Activated CD4-positive, alpha-beta T cell treated with anti-CD3 and anti-CD28 coated beads, Interleukin-2, amount 50 U/mL, for 4 hours (primary cell): ENCODE data around the gene KAT2B.
A peak's percentile ranks its signal among the peaks of the same experiment; 100 is the strongest.

Experiments
- DNase-seq, 2 experiments: peaks; one replicate each; pipeline ENCODE4 v3.0.0-alpha.2; 2020

The KAT2B gene

GRCh38 chr3:20066850-20067617, 26.8 kb downstream of the KAT2B start:
- DNase-seq: no peak

GRCh38 chr3:20068512-20069177, 28.4 kb downstream of the KAT2B start:
- DNase-seq: no peak

GRCh38 chr3:20069178-20069532, 28.9 kb downstream of the KAT2B start:
- DNase-seq: no peak

GRCh38 chr3:20071175-20071574, 30.9 kb downstream of the KAT2B start:
- DNase-seq: no peak

GRCh38 chr3:20072422-20072821, 32.2 kb downstream of the KAT2B start:
- no peak for DNase-seq

GRCh38 chr3:20073068-20073467, 32.8 kb downstream of the KAT2B start:
- no peak for DNase-seq

- DNase-seq: no peak
Observed at GRCh38 chr3:20073683-20074082, 33.4 kb downstream of the KAT2B start.

GRCh38 chr3:20074226-20075063, 34.2 kb downstream of the KAT2B start:
- no peak for DNase-seq

GRCh38 chr3:20075197-20075596, 35.0 kb downstream of the KAT2B start:
- no peak for DNase-seq

- no peak for DNase-seq
Observed at GRCh38 chr3:20076296-20076997, 36.2 kb downstream of the KAT2B start.

GRCh38 chr3:20077068-20077467, 36.8 kb downstream of the KAT2B start:
- no peak for DNase-seq

GRCh38 chr3:20078194-20078714, 38.0 kb downstream of the KAT2B start:
- no peak for DNase-seq

GRCh38 chr3:20079621-20080020, 39.4 kb downstream of the KAT2B start:
- no peak for DNase-seq

GRCh38 chr3:20080956-20081554, 40.8 kb downstream of the KAT2B start:
- peak in 1 of 2 experiments; percentile 5 for DNase-seq

GRCh38 chr3:20083253-20083652, 43.0 kb downstream of the KAT2B start:
- DNase-seq: no peak

- DNase-seq: no peak
Observed at GRCh38 chr3:20083953-20084352, 43.7 kb downstream of the KAT2B start.

- DNase-seq: no peak
Observed at GRCh38 chr3:20091331-20092047, 51.2 kb downstream of the KAT2B start.

- no peak for DNase-seq
Observed at GRCh38 chr3:20095470-20095869, 55.2 kb downstream of the KAT2B start.

GRCh38 chr3:20096135-20096685, 56.0 kb downstream of the KAT2B start:
- no peak for DNase-seq

- DNase-seq: no peak
Observed at GRCh38 chr3:20097015-20097414, 56.8 kb downstream of the KAT2B start.

- no peak for DNase-seq
Observed at GRCh38 chr3:20099060-20099459, 58.8 kb downstream of the KAT2B start.
